Esophagus muscularis mucosa (tissue), 3 donors: ENCODE measurements around the gene CAPG.

Experiments
- CTCF ChIP-seq, 3 experiments: fragments of 200-600 bp in 2 of 3; fragments of 450-650 bp in 1 of 3; sonication (generic) in 2 of 3; IDR thresholded peaks; one replicate each; pipeline ENCODE4 v1.5.1; 2017 to 2019; ENCODE audit warnings: antibody characterized with exemption in 3 of 3, mild to moderate bottlenecking in 2 of 3, moderate library complexity in 1 of 3
- POLR2A ChIP-seq: fragments of 450-650 bp; IDR thresholded peaks from one replicate; pipeline ENCODE4 v1.6.1; 2017; ENCODE audit warnings: antibody characterized with exemption, moderate library complexity, mild to moderate bottlenecking, low read depth

- no peak for TF ChIP-seq CTCF (IDR thresholded peaks at IDR 0.05)
- TF ChIP-seq POLR2A, result no peak
These were observed 25.2 kb upstream of the CAPG start for GRCh38 chr2:85435220-85435958.
